Karpas-422 (cell line): ENCODE data around the gene NKD1. TPM values are rescaled to one million over a fixed set of nuclear protein-coding genes. Genes with fewer than 3 reads are reported as not detected.

Source experiments
- DNase-seq: peaks from one replicate; pipeline ENCODE4 v3.0.0-alpha.2; 2015
- H2AFZ ChIP-seq: fragments of 200-600 bp; sonication (generic); 2 replicates; pipeline ENCODE4 v1.6.1; 2014; ENCODE audit warnings: antibody characterized with exemption, low read length, mixed read lengths
- H3K27ac ChIP-seq: fragments of 200-600 bp; sonication (generic); 2 replicates; pipeline ENCODE4 v1.5.1; 2014; ENCODE audit warnings: mild to moderate bottlenecking, low read length, moderate library complexity
- H3K27me3 ChIP-seq: fragments of 200-600 bp; sonication (generic); 2 replicates; pipeline ENCODE4 v1.6.1; 2014; ENCODE audit warnings: low read length, mixed read lengths
- H3K36me3 ChIP-seq: fragments of 200-600 bp; sonication (generic); 2 replicates; pipeline ENCODE4 v1.6.1; 2014; ENCODE audit warnings: low read length, mixed read lengths; ENCODE audit not compliant: insufficient read depth
- H3K4me1 ChIP-seq: fragments of 200-600 bp; sonication (generic); 2 replicates; pipeline ENCODE4 v1.6.1; 2014; ENCODE audit warnings: mild to moderate bottlenecking, low read length, mixed read lengths
- H3K4me2 ChIP-seq: fragments of 200-600 bp; sonication (generic); 2 replicates; pipeline ENCODE4 v1.6.1; 2014; ENCODE audit warnings: low read length, low read depth, mild to moderate bottlenecking; ENCODE audit not compliant: poor library complexity, severe bottlenecking
- H3K4me3 ChIP-seq: fragments of 200-600 bp; sonication (generic); 2 replicates; pipeline ENCODE4 v1.5.1; 2014; ENCODE audit warnings: mild to moderate bottlenecking, antibody characterized with exemption, low read length, mixed read lengths
- H3K79me2 ChIP-seq: fragments of 200-600 bp; sonication (generic); 2 replicates; pipeline ENCODE4 v1.6.1; 2014; ENCODE audit warnings: mild to moderate bottlenecking, low read length, mixed read lengths
- H3K9ac ChIP-seq: fragments of 200-600 bp; sonication (generic); 2 replicates; pipeline ENCODE4 v1.6.0; 2014; ENCODE audit warnings: low read length
- H3K9me2 ChIP-seq: fragments of 200-600 bp; sonication (generic), shearing (Covaris generic); replicated peaks from 2 replicates; pipeline ENCODE4 v1.6.0; 2014; ENCODE audit warnings: mild to moderate bottlenecking, low read length, moderate library complexity; ENCODE audit not compliant: insufficient read depth
- H3K9me3 ChIP-seq: fragments of 300-700, 200-600 bp; sonication (generic); 2 replicates; pipeline ENCODE4 v1.6.1; 2014; ENCODE audit warnings: low read length, mixed read lengths
- H4K20me1 ChIP-seq: fragments of 200-600 bp; sonication (generic); 2 replicates; pipeline ENCODE4 v1.6.1; 2014; ENCODE audit warnings: mild to moderate bottlenecking, antibody characterized with exemption, low read length, low read depth; ENCODE audit not compliant: insufficient read depth
- total RNA-seq: library from RNA; depleted of rRNA; stranded (reverse); fragments of >200 nt; shearing (Covaris generic); gene quantifications from 2 replicates; pipeline ENCODE4 v1.2.3, GENCODE V29; 2014; ENCODE audit warnings: low replicate concordance

The NKD1 gene
- total RNA-seq, 1 experiment from 2014 or later, result not detected

- no peak overlapping the region for H3K4me2 ChIP-seq
- H3K36me3 ChIP-seq, result no peaks in the 10 kb centered on the region
- H3K9me2 ChIP-seq, result no peaks in the 10 kb centered on the region
- no peak for DNase-seq
- no peak overlapping the region for H3K27ac ChIP-seq
- no peaks in the 10 kb centered on the region for H3K4me1 ChIP-seq
- H3K9me3 ChIP-seq, result no peaks in the 10 kb centered on the region
- H2AFZ ChIP-seq, result no peak overlapping the region
- H3K27me3 ChIP-seq, result no peaks in the 10 kb centered on the region
- H3K4me3 ChIP-seq, result no peak overlapping the region
- H3K79me2 ChIP-seq, result no peaks in the 10 kb centered on the region
- H4K20me1 ChIP-seq, result no peaks in the 10 kb centered on the region
- H3K9ac ChIP-seq, result no peak overlapping the region
These were observed 5.7 kb downstream of the NKD1 start for GRCh38 chr16:50553731-50554360.

- Histone ChIP-seq H3K9ac (no peak overlapping the region), H3K4me1 (no peaks in the 10 kb centered on the region), H3K9me2 (no peaks in the 10 kb centered on the region), H3K4me3 (no peak overlapping the region), H2AFZ (no peak overlapping the region), H3K9me3 (no peaks in the 10 kb centered on the region), H4K20me1 (no peaks in the 10 kb centered on the region), H3K27ac (no peak overlapping the region), H3K36me3 (no peaks in the 10 kb centered on the region), H3K4me2 (no peak overlapping the region), H3K27me3 (no peaks in the 10 kb centered on the region), H3K79me2 (no peaks in the 10 kb centered on the region)
- no peak for DNase-seq
These were observed 7.2 kb downstream of the NKD1 start for GRCh38 chr16:50555269-50555875.

- Histone ChIP-seq H2AFZ (no peak overlapping the region), H3K4me1 (no peaks in the 10 kb centered on the region), H3K9me3 (no peaks in the 10 kb centered on the region), H3K79me2 (no peaks in the 10 kb centered on the region), H3K4me3 (no peak overlapping the region), H3K9ac (no peak overlapping the region), H4K20me1 (no peaks in the 10 kb centered on the region), H3K27ac (no peak overlapping the region), H3K36me3 (no peaks in the 10 kb centered on the region), H3K27me3 (no peaks in the 10 kb centered on the region), H3K9me2 (no peaks in the 10 kb centered on the region), H3K4me2 (no peak overlapping the region)
- DNase-seq, result no peak
These were observed 7.9 kb downstream of the NKD1 start for GRCh38 chr16:50555952-50556673.

DNA sequence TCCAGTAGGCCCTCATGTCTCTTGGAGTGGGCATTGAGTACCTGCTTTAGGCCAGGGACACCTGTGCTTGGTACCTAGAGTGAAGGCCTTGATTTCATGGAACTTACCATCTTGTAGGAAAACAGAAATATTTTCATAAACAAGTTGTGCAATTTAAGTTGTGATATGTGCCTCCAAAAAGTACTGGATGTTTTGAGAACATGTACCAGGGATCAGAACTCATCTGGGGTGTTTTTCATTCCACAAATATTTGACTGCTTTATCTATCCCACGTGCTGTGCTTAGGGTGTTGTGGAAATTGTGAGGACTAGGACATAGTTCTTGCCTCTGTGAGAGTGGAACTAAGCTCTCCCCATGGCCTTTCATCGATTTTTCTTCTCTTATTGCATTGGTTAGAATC lies 8.8 kb downstream of the NKD1 start:
- Histone ChIP-seq H2AFZ (no peak overlapping the region), H4K20me1 (no peaks in the 10 kb centered on the region), H3K27ac (no peak overlapping the region), H3K79me2 (no peaks in the 10 kb centered on the region), H3K9me3 (no peaks in the 10 kb centered on the region), H3K9me2 (no peaks in the 10 kb centered on the region), H3K4me1 (no peaks in the 10 kb centered on the region), H3K9ac (no peak overlapping the region), H3K4me2 (no peak overlapping the region), H3K4me3 (no peak overlapping the region), H3K36me3 (no peaks in the 10 kb centered on the region), H3K27me3 (no peaks in the 10 kb centered on the region)
- no peak for DNase-seq

DNA sequence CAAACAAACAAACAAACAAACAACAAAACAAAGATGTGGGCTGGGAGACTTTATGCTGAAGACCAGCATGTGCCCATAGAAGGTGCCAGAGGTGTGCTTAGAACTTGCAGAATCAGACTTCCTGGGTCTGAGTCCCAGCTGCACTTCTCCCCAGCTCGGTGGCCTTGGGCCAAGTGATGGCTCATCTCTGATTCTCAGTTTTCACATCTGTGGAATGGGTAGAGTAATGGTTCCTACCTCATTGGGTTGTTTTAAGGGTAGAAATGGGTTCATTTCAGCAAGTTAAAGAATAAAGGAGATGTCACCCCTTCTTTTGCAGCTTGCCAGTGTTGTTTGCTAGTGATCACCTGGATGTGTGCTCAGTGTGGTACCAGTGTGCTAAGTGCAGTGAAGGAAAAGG lies 10.7 kb downstream of the NKD1 start:
- H3K9ac ChIP-seq, result no peak overlapping the region

DNA sequence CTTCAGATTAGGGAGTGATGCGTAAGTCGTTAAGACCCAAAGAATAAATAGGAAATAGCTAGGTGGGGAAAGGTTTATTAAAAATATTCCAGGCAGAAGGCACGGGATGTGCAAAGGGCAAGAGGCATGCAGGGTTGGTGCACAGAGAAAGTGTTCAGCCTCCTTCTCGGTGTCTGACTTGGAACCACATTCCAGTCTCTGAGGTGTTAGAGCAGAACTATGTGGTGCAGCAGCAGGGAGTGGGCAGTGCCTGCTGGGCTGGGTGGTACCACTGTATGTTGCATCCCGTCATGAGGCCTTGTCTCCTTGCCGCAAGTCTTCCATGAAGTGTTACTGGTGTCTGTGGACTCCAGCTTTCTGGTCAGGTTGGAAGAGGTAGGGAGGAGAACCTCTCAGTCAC lies 11.1 kb downstream of the NKD1 start:
- H4K20me1 ChIP-seq, result no peaks in the 10 kb centered on the region
- no peaks in the 10 kb centered on the region for H3K36me3 ChIP-seq
- no peak overlapping the region for H3K4me2 ChIP-seq
- H3K9me3 ChIP-seq, result no peaks in the 10 kb centered on the region
- H3K79me2 ChIP-seq, result no peaks in the 10 kb centered on the region
- no peaks in the 10 kb centered on the region for H3K27me3 ChIP-seq
- no peaks in the 10 kb centered on the region for H3K4me1 ChIP-seq
- no peak for DNase-seq
- H3K27ac ChIP-seq, result no peak overlapping the region
- H2AFZ ChIP-seq, result no peak overlapping the region
- no peaks in the 10 kb centered on the region for H3K9me2 ChIP-seq
- no peak overlapping the region for H3K9ac ChIP-seq
- no peak overlapping the region for H3K4me3 ChIP-seq

More for the DNA sequence above, 10.7 kb downstream of the NKD1 start:
- H3K9me2 ChIP-seq, result no peaks in the 10 kb centered on the region
- no peaks in the 10 kb centered on the region for H3K4me1 ChIP-seq
- DNase-seq, result no peak
- H3K27me3 ChIP-seq, result no peaks in the 10 kb centered on the region
- H3K9me3 ChIP-seq, result no peaks in the 10 kb centered on the region
- no peaks in the 10 kb centered on the region for H3K36me3 ChIP-seq
- no peak overlapping the region for H3K4me2 ChIP-seq
- H4K20me1 ChIP-seq, result no peaks in the 10 kb centered on the region
- no peak overlapping the region for H3K4me3 ChIP-seq
- no peak overlapping the region for H3K27ac ChIP-seq
- H3K79me2 ChIP-seq, result no peaks in the 10 kb centered on the region
- H2AFZ ChIP-seq, result no peak overlapping the region

- H3K9ac ChIP-seq, result no peak overlapping the region
- DNase-seq, result no peak
- no peak overlapping the region for H3K4me3 ChIP-seq
- H3K4me1 ChIP-seq, result no peaks in the 10 kb centered on the region
- no peak overlapping the region for H3K27ac ChIP-seq
- no peaks in the 10 kb centered on the region for H3K9me2 ChIP-seq
- no peaks in the 10 kb centered on the region for H3K79me2 ChIP-seq
- H2AFZ ChIP-seq, result no peak overlapping the region
- H3K36me3 ChIP-seq, result no peaks in the 10 kb centered on the region
- H4K20me1 ChIP-seq, result no peaks in the 10 kb centered on the region
- H3K4me2 ChIP-seq, result no peak overlapping the region
- no peaks in the 10 kb centered on the region for H3K27me3 ChIP-seq
- H3K9me3 ChIP-seq, result no peaks in the 10 kb centered on the region
These were observed 11.8 kb downstream of the NKD1 start for GRCh38 chr16:50559804-50560514.
